Measurements from ENCODE around the gene C11orf68. TPM values are rescaled to one million over a fixed set of nuclear protein-coding genes. Genes with fewer than 3 reads are reported as not detected.
"Not testable (repeated sequence)": the region's sequence is repeated elsewhere in the genome, so short reads cannot be mapped to it uniquely, and the experiment has no call there.

Gene C11orf68
- total RNA-seq, 1 experiment from 2014 or later, result 15.7 TPM

DNA sequence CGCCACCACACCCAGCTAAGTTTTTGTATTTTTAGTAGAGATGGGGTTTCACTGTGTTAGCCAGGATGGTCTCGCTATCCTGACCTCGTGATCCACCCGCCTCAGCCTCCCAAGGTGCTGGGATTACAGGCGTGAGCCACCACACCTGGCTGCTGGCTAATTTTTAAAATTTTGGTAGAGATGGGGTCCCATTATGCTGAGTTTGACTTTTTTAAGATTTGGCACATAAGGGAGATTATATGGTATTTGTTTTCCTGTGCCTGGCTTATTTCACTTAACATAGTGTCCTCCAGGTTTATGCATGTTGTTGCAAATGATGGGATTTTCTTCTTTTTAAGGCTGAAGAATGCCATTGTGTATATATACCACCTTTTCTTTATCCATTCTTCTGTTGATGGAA, 31.8 kb upstream of the C11orf68 start:
- H2BK12ac ChIP-seq (ENCODE audit: insufficient read length, low read depth, low read length); H3K23me2 ChIP-seq (ENCODE audit: insufficient read length, low read depth, low read length, poor library complexity, severe bottlenecking); H3K27me3 Mint-ChIP-seq (ENCODE audit: low read depth): not testable (repeated sequence)

More for the DNA sequence above, 31.8 kb upstream of the C11orf68 start:
- H3K27me3 ChIP-seq (ENCODE audit: insufficient read depth, low read length); H3K4me2 ChIP-seq (ENCODE audit: insufficient read depth, insufficient read length, low read length); H2BK5ac ChIP-seq (ENCODE audit: insufficient read length, low read length); H4K5ac ChIP-seq (ENCODE audit: insufficient read length, low read depth, low read length); H3K18ac ChIP-seq (ENCODE audit: insufficient read length, low read depth, low read length); H3K23ac ChIP-seq (ENCODE audit: insufficient read length, low read depth, low read length); H3K56ac ChIP-seq (ENCODE audit: insufficient read length, low read depth, low read length); H2BK20ac ChIP-seq (ENCODE audit: low read depth, low read length, poor library complexity, severe bottlenecking); H3K9ac ChIP-seq (ENCODE audit: extremely low read depth, insufficient read length, low read length); H3K9me3 ChIP-seq (ENCODE audit: control insufficient read depth, low read depth, low read length); H3K4me3 Mint-ChIP-seq; H4K91ac ChIP-seq (ENCODE audit: insufficient read length, low read depth, low read length); H3K79me2 ChIP-seq (ENCODE audit: insufficient read depth, low read length); H3K27ac ChIP-seq (ENCODE audit: insufficient read length, low read depth, low read length); H4K8ac ChIP-seq (replicated peaks; ENCODE audit: insufficient read length, low read depth, low read length); H3T11ph ChIP-seq (ENCODE audit: low read length); H2BK120ac ChIP-seq (ENCODE audit: low read depth, low read length, poor library complexity, severe bottlenecking); H3K14ac ChIP-seq (ENCODE audit: insufficient read depth, low read length); H2BK15ac ChIP-seq (ENCODE audit: low read depth, low read length); H2AK5ac ChIP-seq (ENCODE audit: insufficient read length, low read length); H3K9me3 Mint-ChIP-seq; DNase-seq; H2AFZ ChIP-seq (ENCODE audit: low read length); H3K27ac Mint-ChIP-seq; H3K79me1 ChIP-seq (ENCODE audit: insufficient read depth, low read depth, low read length, poor library complexity, severe bottlenecking); H3K4ac ChIP-seq (ENCODE audit: low read depth, low read length); H4K20me1 ChIP-seq (ENCODE audit: control insufficient read depth, insufficient read depth, insufficient read length): not testable (repeated sequence)
- peaks cover 10% of the 10 kb centered on the region for H3K4me1 ChIP-seq (ENCODE audit: insufficient read depth, low read length)
- H3K36me3 Mint-ChIP-seq (ENCODE audit: insufficient read depth in 1 of 3, low read depth in 3 of 3), result peaks cover 0 to 22% (median 2%) of the 10 kb centered on the region in 3 experiments; a peak in 4 of 7 replicates
- WGBS (ENCODE audit: extremely low coverage, insufficient read length, low lambda C conversion rate), result no CpG with 5 or more reads among the region's 5 CpGs
- peaks cover 14 to 17% of the 10 kb centered on the region in 2 experiments for H3K4me1 Mint-ChIP-seq
